Heart left ventricle (tissue), 13 donors: ENCODE data around the gene PAX5.

Experiments used
- CTCF ChIP-seq, 12 donors: fragments of 200-600 bp; sonication (generic) in 4 of 12; IDR thresholded peaks; one replicate each; pipeline versions ENCODE4 v1.5.0 to v1.8.0; 2018 to 2022; ENCODE audit warnings: antibody characterized with exemption in 12 of 12, mild to moderate bottlenecking in 5 of 12
- POLR2A ChIP-seq, 2 donors: fragments of 450-650 bp; IDR thresholded peaks; one replicate each; pipeline ENCODE4 v1.6.1; 2017; ENCODE audit warnings: antibody characterized with exemption in 2 of 2, mild to moderate bottlenecking in 2 of 2, moderate library complexity in 2 of 2
- donor health status: ischemic (EF 13 %, LVEDD 7.1; RV severe dilation, severe dysfunction).
- donor health status: DM: no; HTN: yes; CAD: no.
- donor health status: DM: no; HTN: no; CAD: no.
- donor health status: ischemic (EF 25% LVEDD 6.9; RV normal size, moderate dysfunction).
- donor health status: ischemic (EF 25% LVEDD 5.7; RV mildly dilated, moderate dysfunction).
- donor health status: ischemic (EF 35%, LVEDD 5.7; RV mildly dilated, moderate dysfunction).
- donor health status: nonischemic (EF 11% LVEDD 7.7; RV severe dilation, severe dysfunction).
- donor health status: DM: yes; HTN: yes; CAD: no.
- donor health status: PGD.
- donor health status: ischemic (EF 29% LVEDD 5.4; RV normal size, mild dysfunction).
- donor health status: nonischemic (EF 23%, LVEDD 6.1; RV moderate dilation, normal function).

GRCh38 chr9:36848946-36849345, 185.1 kb downstream of the PAX5 start:
- no peak for TF ChIP-seq CTCF (IDR thresholded peaks at IDR 0.05)
- no peak for TF ChIP-seq POLR2A (IDR thresholded peaks at IDR 0.05)
